CD4-positive, alpha-beta T cell treated with Interleukin-4 for 4 hours (primary cell): ENCODE data around the gene PIK3R2.

Source experiments
- DNase-seq: peaks from one replicate; pipeline ENCODE4 v3.0.0-alpha.2; 2020

PIK3R2 gene

GRCh38 chr19:18174983-18175382, 22.0 kb downstream of the PIK3R2 start:
- DNase-seq = no peak

DNA sequence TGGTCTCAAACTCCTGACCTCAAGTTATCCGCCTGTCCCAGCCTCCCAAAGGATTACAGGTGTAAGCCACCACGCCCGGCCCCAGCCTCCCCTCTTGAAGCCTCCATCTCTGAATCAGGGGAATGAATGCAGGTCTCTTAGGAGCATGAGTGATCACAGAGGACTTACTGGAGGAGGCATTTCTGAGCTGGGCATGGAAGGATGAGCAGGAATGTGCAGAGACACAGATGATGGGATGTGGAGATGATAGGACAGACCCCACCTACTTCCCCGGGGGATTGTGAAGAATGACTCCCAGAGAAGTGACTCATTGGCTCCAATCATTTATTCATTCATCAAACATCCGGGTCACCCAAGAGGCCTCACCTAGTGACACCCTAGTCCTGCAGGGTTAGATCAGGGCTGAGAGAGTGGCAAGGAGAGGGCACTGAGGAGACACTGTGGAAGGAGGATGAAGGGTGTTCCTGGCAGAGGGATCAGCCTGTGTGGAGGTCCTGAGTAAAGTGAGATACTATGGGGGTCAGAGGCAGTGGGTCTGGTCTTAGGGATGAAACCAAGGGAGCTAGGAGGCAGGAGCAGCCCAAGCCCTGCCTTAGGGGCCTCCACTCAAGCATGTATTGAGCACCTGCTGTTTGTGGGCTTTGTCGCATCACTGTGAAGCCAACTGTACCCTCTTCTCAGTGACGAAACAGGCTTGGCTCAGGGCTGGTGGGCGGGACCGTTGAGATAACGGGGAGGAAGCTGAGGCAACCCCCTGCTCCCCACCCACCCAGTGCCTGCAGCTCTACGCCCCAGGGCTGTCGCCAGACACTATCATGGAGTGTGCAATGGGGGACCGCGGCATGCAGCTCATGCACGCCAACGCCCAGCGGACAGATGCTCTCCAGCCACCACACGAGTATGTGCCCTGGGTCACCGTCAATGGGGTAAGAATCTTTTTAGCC, 23.7 kb downstream of the PIK3R2 start:
- DNase-seq = no peak

DNA sequence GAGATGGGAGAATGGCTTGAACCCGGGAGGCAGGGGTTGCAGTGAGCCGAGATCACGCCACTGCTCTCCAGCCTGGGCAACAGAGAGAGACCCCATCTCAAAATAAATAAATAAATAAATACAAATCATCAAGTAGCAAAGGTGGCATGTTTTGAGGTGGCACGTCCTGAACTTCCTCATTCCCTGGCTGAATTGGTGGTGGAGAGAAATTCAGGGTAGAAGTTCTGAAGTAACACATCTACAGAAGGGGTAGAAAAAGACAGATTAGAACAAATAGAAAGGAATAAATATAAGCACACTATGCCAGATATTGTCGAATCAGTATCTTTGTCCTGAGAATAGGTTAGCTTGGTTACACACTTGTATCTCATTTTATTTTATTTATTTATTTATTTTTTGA, 27.0 kb downstream of the PIK3R2 start:
- no peak for DNase-seq

GRCh38 chr19:18183529-18183928, 30.6 kb downstream of the PIK3R2 start:
- DNase-seq = no peak

- DNase-seq = no peak
These were observed 32.6 kb downstream of the PIK3R2 start for GRCh38 chr19:18185538-18185937.

DNA sequence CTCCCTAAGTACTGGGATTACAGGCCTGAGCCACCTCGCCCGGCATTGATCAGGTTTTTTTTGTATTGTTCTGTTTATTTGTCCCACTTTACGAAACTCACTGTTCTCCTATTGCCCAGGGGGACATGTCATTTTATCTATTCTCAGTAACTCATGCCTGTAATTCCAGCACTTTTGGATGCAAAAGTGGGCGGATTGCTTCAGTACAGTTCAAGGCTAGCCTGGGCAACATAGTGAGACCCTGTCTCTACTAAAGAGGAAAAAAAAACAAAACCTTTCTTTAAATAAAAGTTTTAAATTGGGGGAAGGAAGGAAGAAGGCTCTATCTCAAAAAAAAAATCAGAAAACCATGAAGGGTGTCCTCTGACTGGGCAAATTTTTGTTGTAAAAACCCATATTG, 37.3 kb downstream of the PIK3R2 start:
- DNase-seq = no peak

- DNase-seq = no peak
These were observed 38.7 kb downstream of the PIK3R2 start for GRCh38 chr19:18191640-18192062.

DNA sequence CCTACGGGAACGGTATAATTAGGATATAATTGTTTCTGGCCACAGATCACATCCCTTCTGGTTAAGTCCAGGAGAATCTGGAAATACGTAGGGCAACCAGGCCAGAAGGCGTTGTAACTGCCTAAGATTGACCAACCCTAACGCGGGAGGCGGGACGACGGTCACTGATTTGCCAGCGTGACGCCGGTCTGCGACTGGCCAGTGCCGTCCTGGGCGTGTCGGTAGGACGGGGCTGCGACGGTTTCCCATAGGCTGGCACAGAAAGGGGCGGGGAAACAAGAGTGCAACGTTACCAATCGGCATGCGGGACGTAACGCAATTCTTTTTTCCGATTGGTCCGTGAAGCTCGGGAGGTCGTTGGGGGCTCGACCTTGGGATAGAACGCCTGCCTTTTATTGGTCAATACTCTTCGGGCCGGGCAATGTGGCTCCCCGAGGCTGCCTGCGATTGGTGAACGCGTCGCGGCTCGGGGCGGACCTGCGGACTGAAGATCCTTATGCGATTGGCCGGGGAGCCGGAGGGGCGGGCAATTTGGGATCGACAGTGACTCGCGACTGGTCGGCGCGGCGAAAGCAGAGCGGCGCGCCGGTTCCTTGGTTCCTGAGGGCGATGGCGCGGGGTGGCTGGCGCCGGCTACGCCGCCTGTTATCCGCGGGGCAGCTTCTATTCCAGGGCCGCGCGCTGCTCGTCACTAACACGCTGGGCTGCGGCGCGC, 39.9 kb downstream of the PIK3R2 start, which contains the start of gene MPV17L2:
TSS of gene MPV17L2 (plus strand) at position 546 of the 715 bp plus-strand sequence. CDS start at position 610, 64 bp downstream.
- peak; percentile 100 for DNase-seq

DNA sequence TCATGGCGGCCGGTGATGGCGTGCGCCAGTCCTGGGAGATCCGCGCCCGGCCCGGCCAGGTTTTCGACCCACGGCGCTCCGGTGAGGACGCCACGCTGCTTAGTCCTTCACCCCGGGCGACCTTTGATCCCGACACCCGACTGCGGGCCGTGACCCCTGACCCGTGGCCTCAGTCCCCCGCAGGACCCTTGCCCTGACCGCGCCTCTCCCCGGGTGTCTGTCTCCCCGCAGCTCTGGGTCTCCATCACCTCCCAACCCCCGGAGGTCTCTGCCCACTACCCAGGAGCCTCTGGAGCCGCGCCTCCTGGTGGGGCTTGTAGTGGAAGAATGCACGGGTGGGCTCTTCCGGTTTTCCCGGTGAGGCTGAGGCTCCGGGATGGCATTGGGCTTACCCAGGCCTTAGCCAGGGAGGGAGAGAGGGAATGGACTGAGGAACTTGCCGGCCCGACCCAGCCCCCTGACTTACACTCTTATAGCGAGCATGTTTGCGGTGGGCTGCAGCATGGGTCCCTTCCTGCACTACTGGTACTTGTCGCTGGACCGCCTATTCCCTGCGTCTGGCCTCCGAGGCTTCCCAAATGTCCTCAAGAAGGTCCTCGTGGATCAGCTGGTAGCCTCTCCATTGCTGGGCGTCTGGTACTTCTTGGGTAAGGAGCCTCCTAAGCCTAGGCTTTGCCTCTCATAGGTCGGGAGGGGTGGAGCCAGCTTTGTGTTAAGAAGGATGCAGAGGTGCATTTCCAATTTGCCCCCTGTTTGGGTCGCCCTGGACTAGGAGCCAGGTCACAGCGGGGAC, 40.6 kb downstream of the PIK3R2 start:
- DNase-seq = no peak

DNA sequence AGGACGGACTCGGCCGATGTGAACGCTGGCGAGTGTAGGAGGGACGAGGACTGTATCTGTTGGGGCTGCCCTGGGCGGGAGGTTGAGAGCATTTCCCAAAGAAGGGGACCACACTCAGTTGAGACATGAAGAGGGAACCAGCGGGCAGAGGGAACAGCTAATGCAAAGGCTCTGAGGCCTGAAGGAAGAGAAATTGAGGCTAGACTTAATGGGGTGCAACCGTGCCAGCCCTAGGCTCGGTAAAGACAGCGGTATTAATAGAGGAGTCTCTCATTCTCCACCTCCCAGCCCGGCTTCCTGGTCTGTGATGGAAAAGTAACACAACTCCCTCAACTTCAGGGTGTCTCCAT, 41.2 kb downstream of the PIK3R2 start:
- DNase-seq = no peak

DNA sequence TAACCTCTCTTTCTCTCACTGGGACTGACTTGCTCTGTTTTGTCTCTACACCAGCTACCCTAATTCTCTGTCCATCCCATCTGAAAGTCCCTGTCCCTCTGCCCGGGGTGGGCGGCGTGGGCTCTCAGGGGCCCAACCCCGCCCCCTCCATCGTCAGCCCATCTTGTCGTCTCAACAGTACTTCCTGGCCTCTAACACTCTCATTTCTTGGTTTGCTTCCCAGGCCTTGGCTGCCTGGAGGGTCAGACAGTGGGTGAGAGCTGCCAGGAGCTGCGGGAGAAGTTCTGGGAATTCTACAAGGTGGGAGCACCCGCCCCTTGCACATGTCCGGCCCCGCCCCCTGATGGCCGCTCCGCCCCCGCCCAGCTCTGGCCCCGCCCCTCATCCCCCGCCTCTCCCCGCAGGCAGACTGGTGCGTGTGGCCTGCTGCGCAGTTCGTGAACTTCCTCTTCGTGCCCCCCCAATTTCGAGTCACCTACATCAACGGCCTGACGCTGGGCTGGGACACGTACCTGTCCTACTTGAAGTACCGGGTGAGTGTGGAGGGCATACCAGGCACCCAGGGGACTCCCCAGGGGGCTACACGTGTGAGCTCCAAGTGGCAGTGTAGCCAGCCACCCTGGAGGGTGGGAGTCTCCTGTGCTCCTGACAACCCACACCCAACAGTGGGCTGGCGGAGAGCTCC, 41.7 kb downstream of the PIK3R2 start:
- DNase-seq = no peak

DNA sequence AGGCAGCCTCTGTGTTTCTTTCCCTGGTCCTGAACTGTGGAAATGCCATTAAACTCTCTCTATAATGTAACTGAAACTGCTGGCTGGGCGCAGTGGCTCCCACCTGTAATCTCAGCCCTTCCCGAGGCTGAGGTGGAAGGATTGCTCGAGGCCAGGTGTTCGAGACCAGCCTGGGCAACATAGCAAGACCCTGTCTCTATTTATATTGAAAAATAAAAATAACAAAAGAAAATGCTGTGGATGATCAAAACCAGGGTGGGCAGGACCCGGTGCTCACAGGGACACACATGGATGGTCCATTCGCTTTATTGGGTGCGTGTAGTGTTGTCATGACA, 43.5 kb downstream of the PIK3R2 start:
- DNase-seq = no peak

DNA sequence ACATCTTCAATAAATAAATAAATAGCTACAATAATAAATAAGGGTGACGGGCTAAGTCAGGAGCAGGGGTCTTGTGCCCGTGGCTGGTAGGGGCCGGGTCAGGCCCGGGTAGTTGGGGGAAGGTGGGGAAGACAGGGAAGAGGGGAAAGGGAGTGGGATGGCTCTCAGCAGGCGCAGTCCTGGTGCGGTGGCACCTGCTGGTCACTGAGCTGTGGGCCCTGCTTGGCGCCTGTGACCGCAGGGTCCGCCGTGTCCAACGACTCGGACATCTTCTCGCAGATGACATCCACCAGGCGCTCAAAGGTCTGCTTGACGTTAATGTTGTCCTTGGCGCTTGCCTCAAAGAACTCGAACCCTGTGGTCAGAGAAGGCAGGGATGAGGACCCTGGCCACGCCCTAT, 44.3 kb downstream of the PIK3R2 start:
- no peak for DNase-seq

GRCh38 chr19:18197941-18198340, 45.0 kb downstream of the PIK3R2 start:
- no peak for DNase-seq

- no peak for DNase-seq
These were observed 45.4 kb downstream of the PIK3R2 start for GRCh38 chr19:18198374-18198773.

DNA sequence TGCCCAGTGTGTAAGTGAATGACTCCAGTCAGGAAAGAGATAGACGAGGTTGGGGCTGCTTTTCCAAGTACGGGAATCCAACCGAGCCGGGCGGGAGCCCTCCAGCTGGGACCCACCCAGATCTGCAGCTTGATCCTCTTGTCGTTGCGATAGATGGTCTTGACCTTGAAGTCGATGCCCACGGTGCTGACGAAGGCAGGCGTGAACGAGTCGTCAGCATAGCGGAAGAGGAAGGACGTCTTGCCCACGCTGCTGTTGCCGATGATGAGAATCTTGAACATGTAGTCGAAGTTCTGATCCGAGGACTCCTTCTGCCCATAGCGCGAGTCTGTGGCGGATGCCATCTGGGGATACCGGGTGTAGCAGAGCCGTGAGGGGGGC, 49.4 kb downstream of the PIK3R2 start:
- DNase-seq = no peak

GRCh38 chr19:18202778-18203407, 49.9 kb downstream of the PIK3R2 start:
- DNase-seq = no peak

DNA sequence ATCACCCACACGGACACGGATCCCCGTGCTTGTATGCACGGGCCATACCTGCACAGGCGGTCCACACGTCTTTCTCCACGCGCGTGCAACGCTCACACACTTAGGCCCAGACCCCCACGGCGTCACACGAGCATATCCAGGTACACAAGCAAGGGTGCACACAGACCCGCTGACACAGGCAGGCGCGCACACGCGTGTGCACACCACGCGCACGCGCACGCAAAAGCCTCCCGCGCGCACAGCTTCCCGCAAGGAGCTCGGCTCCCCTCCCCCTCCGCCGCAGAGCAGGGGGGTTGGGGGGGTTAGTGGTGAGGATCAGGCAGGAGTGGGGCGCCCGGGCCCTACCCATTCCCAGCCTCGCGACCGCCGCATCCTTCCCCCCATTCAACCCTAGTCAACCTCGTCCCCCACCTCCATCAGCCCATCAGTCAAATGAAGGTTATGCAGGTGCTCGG, 50.5 kb downstream of the PIK3R2 start:
- peak; percentile 31 for DNase-seq

DNA sequence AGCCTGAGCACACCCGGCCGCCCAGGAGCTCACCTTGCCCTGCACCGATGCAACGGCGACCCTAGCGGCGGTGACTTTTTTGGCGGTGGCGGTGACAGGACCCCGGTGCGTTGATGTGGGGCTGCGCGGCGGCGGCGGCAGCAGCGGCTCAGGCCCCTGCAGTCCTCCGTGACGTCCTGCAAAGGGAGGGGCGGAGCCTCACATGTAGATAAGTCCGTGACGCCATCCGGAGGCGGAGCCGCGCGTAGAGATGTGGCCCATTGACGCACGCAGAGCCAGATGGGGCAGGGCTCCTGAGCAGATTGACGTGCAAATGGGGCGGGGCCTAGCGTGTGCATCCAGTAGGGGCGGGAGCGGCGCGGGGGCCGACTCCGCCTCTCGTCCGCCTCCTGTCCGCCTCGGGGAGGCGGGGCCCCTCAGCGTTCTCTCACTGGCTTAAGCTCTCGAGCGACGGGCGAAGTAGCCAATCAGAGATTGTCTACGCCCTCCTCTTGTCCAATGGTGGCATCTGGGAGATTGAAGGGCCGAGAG, 51.0 kb downstream of the PIK3R2 start, which contains the start of gene RAB3A:
TSS of gene RAB3A (minus strand) at position 180 of the 531 bp plus-strand sequence. CDS start 1,302 bp downstream, outside the sequence.
- DNase-seq = peak; percentile 99

- no peak for DNase-seq
These were observed 51.6 kb downstream of the PIK3R2 start for GRCh38 chr19:18204394-18205199.
